GM18508 (cell line): ENCODE results near the gene HMG20A.

ENCODE experiments used
- ATAC-seq: cut with Tn5 transposase; IDR thresholded peaks from one replicate; pipeline ENCODE4 v1.9.1; 2021; ENCODE audit warnings: moderate number of reproducible peaks; ENCODE audit not compliant: insufficient read depth, unreplicated experiment

The HMG20A gene

GRCh38 chr15:77473328-77473727 lies 52.6 kb downstream of the HMG20A start:
- ATAC-seq, result no peak

- no peak for ATAC-seq
Measured at GRCh38 chr15:77474310-77474988, 53.8 kb downstream of the HMG20A start.

GRCh38 chr15:77475001-77475400 lies 54.3 kb downstream of the HMG20A start:
- ATAC-seq, result no peak

DNA sequence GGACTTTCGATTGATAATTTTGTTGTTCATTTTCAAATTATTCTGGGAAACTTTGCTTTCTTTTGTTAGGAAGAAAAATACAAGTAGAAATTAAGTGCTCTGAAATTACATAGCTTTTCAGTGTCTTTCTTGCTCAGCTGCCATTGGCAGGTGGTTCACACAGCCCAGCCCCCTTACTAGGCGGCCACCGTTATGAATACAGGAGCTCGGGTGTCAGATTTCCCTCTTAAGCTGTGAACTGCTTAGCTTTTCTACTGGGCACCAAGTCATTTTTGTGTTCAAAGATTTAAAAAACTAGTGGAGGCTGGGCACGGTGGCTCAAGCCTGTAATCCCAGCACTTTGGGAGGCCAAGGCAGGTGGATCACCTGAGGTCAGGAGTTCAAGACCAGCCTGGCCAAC lies 55.2 kb downstream of the HMG20A start:
- ATAC-seq, result no peak

DNA sequence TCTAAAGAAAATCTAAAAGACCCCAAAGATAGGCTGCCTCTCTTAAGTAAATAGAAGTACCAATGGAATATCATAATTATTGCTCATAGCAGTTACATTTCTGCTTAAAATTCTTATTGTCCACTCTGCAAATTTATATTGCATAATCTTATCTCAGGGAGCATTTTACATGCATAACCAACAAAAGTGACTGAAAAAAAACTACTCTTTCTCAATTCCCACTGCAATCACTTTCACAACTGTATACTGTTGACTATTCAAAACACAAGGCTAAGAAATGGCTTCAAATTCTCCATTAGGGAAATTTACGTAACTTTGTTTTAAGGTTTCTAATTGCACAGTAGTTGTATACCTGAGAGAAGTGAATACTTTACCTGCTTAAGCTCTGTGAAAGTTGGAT lies 56.3 kb downstream of the HMG20A start:
- ATAC-seq, result no peak

DNA sequence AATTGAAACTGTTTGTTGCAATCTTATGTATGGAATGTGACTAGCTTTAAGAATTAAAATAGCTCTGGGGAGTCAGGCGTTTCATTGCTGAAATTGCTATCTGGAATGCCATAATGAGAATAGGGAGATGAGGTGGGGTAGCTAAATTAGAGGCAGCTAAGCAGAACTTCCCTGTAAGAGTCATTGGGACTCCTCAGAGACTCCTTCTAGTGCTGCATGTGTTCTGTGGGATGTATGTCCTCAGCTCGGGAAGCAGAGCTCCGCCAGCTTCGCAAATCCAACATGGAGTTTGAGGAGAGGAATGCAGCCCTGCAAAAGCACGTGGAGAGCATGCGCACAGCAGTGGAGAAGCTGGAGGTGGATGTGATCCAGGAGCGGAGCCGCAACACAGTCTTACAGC lies 57.4 kb downstream of the HMG20A start:
- ATAC-seq, result no peak

- no peak for ATAC-seq
Measured at GRCh38 chr15:77479015-77479414, 58.3 kb downstream of the HMG20A start.

DNA sequence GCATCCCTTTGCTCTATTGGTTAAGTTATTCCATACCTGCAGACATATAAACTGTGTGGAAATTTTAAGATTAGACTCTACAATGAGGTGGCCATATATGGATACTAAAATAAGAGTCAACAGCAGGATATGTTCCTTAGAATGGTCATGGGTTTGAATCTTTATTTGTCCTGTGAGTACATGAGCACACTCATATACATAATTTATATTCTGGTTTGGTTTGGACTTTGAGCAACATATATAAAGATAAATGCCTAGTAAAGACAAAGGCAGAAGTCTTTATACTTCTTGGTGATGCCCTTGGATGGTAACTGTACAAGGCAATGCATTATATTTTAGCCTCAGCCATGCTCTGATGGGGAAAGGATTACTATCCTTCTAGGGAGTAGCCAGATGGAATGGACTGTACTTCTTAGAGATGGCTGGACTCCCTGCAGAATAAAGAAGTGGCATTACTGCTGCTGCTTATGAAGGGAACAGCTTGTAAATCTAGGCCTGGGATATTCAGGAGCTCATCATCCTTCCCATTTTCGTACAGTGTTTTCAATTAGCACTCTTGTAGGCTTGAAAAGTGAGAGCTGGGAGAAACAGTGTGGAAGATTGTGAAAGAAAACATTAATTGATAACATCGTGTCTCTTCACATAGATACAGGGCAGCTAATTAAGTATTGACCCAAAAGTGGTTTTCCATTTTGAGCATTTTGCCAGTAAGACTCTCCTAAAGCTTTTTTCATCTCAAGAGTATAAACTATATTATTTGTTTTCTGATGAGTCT lies 60.4 kb downstream of the HMG20A start:
- no peak for ATAC-seq

DNA sequence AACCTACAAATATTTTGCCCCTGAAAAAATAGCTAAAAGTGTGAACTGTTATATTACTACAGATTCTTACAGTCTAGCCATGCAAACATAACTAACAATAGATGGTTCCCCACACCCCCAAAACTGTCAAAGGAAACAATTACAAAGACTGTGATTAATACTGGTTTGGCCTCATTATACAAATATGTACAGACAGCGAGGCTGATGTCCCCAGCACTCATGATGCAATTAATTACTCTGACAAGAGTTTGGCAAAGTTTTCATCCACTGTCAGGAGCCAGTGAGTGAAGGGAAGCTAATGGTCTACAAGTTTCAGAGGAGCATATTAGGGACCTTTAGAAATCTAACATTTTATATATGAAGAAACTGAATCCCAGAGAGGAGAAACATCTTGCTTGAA lies 61.0 kb downstream of the HMG20A start:
- no peak for ATAC-seq

DNA sequence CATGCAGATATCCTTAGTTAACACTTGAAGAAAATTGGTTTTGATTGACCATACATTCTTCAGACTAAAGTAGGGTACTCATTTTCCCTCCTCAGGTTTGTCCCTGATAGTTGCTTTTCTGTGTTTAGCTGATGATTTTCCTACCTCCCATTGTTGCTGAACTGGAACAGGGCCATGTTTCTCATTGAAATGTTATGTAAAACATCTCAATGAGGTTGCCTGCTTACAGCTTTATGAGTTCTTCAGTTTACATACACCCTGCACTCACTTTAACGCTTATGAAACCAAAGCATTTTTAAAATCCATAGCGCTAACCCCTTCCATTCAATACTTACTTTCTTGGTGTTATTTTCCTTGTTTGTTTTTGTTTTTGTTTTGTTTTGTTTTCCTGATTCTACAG lies 61.9 kb downstream of the HMG20A start:
- no peak for ATAC-seq

DNA sequence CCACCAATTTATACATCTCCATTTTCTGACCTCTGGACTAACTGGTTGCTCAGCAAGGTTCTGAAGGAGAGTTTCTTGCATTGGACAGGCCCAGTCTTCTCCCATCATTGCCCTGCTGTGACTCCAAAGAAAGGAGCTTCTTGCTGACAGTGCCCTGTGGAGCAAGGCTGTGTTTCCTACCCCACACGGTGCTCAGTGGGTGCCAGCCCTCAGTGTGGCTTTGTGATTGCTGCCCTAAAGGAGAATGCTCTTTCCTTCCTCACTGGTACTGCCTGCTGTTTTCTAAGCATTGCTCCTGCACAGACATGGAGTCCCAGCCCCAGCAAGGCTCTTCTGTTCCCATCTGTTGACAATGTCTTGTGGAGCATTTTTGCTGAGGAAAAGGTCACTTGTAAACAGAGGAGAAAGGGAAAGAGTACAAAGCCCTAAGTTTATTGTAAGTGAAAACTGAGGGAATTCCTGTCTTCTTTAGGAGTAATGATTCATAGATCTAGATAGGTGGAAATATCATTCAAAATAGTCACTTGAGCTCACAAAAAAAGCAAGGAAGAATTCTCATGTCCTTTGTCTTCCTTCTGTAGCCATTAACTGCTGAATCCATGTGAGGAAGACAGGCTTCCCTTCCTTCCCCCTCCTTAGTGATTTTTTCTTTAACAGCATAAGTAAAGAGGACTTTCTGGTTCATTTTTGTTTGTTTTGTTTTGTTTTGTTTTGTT lies 62.9 kb downstream of the HMG20A start:
- no peak for ATAC-seq

- no peak for ATAC-seq
Measured at GRCh38 chr15:77484994-77485393, 64.3 kb downstream of the HMG20A start.

- ATAC-seq, result no peak
Measured at GRCh38 chr15:77486542-77487468, 66.1 kb downstream of the HMG20A start.

DNA sequence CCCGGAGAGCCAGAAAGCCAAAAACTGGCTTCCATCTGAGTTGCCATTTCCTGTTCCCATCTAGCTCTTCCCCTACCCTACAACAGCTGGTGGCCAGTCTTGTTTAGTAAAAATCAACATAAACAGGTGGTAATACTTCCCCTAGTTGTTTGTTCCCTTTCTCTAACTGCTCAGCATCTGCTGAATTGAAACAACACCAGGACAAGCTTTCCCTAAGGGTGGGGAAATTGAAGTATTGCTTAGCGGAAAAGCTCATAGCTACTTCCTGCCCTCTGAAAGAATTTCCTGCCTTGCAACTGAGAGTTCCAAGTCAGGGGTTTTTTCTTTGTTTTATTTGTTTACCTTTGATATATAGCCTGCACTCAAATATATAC lies 66.8 kb downstream of the HMG20A start:
- no peak for ATAC-seq

DNA sequence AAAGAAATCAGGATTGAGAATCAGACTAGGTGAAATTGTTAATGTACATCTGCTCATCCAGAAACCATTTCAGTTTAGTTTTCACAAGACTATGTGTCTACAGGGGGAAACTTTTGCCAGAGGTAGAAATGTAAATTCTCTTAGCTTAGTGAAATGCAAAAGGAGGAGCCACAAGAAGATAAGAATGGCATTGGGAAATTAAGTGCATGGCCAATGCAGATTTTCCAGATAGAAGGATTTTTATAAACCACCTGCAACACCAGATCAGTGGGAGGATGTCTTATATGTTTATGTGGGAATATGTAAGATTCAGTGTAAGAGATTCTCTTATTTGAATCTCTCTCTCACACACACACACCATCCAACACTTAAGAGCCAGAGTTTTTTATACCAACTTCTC lies 67.2 kb downstream of the HMG20A start:
- no peak for ATAC-seq

DNA sequence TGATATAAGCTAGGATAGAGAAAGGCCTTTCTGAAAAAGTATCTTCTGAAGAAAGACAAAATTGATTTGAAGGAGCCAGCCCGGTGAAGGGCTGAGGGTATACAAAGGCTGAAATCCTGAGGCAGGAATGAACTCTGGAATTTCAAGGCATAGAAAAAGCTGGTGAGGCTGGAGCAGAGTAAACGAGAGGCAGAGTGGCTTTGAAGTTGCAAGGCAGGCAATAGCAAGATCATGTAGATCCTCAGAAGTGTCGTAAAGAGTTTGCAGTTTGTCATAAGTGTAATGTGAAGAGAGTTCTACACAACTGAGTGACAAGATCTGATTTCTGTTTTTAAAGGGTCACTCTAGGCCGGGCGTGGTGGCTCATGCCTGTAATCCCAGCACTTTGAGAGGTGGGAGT lies 69.0 kb downstream of the HMG20A start:
- no peak for ATAC-seq

DNA sequence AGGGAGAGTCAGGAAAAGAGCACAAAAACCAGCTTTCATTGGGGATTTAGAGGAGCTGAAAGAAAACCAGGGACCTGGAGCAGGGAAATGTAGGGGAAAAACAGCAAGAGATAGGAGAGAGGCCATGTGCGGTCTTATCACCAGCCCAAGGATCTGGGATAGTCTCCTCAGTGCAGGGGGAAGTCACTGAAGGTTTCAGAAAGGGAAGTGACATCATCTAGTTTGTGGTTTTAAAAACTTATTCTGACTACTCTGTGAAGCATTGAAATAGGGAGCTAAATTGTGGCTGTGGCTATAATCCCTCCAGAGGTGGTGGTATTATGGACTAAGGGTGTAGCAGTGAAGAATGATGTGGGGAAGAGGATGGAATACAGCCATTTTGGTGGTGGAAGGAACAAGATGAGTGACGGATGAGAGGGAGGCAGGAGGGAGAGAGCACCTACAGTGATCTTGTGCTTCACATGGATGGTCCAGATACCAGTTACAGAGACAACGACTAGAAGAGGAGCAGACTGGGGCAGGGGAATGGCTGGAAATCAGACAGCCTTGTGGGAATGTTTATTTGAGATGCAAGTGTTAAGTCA lies 72.7 kb downstream of the HMG20A start:
- no peak for ATAC-seq

GRCh38 chr15:77494073-77494867 lies 73.6 kb downstream of the HMG20A start:
- ATAC-seq, result no peak

DNA sequence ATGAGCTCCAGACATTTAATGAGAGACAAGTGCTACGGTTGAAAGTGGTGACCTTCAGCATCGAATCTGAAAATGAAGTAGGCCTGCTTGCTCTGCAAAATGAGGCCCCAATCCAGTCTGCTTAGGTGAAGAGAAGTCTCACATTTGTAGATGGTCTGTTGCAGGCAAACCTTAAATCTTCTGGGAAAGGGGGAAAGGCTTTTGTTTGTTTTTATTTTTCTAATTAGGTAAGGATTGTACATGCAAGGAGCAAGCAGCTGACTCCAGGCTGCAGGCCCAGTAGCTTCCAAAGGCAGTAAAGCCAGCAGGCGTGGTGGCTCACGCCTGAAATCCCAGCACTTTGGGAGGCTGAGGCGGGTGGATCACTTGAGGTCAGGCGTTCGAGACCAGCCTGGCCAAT lies 74.3 kb downstream of the HMG20A start:
- no peak for ATAC-seq
